SK-N-SH (cell line): ENCODE data around the gene RET. TPM values are rescaled to one million over a fixed set of nuclear protein-coding genes. Genes with fewer than 3 reads are reported as not detected.
A peak's percentile ranks its signal among the peaks of the same experiment; 100 is the strongest.

Experiments used
- CTCF ChIA-PET: fragments of 300-600, 350-600 bp; formaldehyde crosslinking; extraction: SDS; loops from one replicate; lab custom pipeline; 2021; lab: Yijun Ruan, JAX
- POLR2A ChIA-PET: fragments of 350-600 bp; sonication (Branson Sonifier 250); formaldehyde crosslinking; extraction: SDS; loops from one replicate; lab custom pipeline; 2020; ENCODE audit warnings: antibody characterized with exemption, inconsistent platforms; lab: Yijun Ruan, JAX
- DNase-seq: peaks from one replicate; pipeline ENCODE4 v3.0.0; 2012
- H2AFZ ChIP-seq: fragments of 200-600 bp; sonication (generic); 2 replicates; pipeline ENCODE4 v1.8.1; 2016; ENCODE audit warnings: antibody characterized with exemption, mild to moderate bottlenecking, low read depth
- H3F3A ChIP-seq: fragments of 200-600 bp; sonication (generic); replicated peaks from 2 replicates; pipeline ENCODE3; 2016; ENCODE audit warnings: antibody characterized with exemption, mild to moderate bottlenecking; ENCODE audit not compliant: insufficient read depth
- H3K27ac ChIP-seq, 2 experiments: fragments of 200-500 bp in 1 of 2; fragments of 200-600 bp in 1 of 2; sonication (Bioruptor generic) in 1 of 2; sonication (generic), shearing (Covaris generic) in 1 of 2; 2 replicates each; pipeline versions ENCODE4 v1.5.1 to v1.6.1; 2014 to 2016; ENCODE audit warnings: low read depth in 2 of 2, inconsistent platforms in 1 of 2, low read length in 1 of 2, mild to moderate bottlenecking in 1 of 2, mixed read lengths in 1 of 2
- H3K27me3 ChIP-seq: fragments of 200-600 bp; sonication (generic), shearing (Covaris generic); 2 replicates; pipeline ENCODE4 v1.6.1; 2016; ENCODE audit warnings: mixed run types; ENCODE audit not compliant: insufficient read depth
- H3K36me3 ChIP-seq, 2 experiments: fragments of 200-500 bp in 1 of 2; fragments of 200-600 bp in 1 of 2; sonication (Bioruptor generic) in 1 of 2; sonication (generic) in 1 of 2; replicated peaks in 1 of 2; 2 replicates each; pipeline versions ENCODE3 to v1.5.1; 2014 to 2016; ENCODE audit warnings: low read length in 1 of 2, mild to moderate bottlenecking in 1 of 2; ENCODE audit not compliant: insufficient read depth in 2 of 2, control insufficient read depth in 1 of 2
- H3K4me1 ChIP-seq, 2 experiments: fragments of 200-500 bp in 1 of 2; fragments of 200-600 bp in 1 of 2; sonication (Bioruptor generic) in 1 of 2; sonication (generic), shearing (Covaris generic) in 1 of 2; 2 replicates each; pipeline versions ENCODE4 v1.5.1 to v1.6.1; 2014 to 2016; ENCODE audit warnings: low read depth in 1 of 2, low read length in 1 of 2, mixed run types in 1 of 2; ENCODE audit not compliant: insufficient read depth in 2 of 2, control insufficient read depth in 1 of 2
- H3K4me2 ChIP-seq: fragments of 200-600 bp; sonication (generic), shearing (Covaris generic); 2 replicates; pipeline ENCODE4 v1.6.1; 2017; ENCODE audit warnings: mixed run types
- H3K4me3 ChIP-seq, 2 experiments: fragments of 200-500 bp in 1 of 2; fragments of 200-600 bp in 1 of 2; sonication (Bioruptor generic) in 1 of 2; sonication (generic), shearing (Covaris generic) in 1 of 2; 2 replicates each; pipeline versions ENCODE4 v1.5.1 to v1.8.1; 2014 to 2016; ENCODE audit warnings: low read depth in 2 of 2, inconsistent platforms in 1 of 2, low read length in 1 of 2, mild to moderate bottlenecking in 1 of 2, mixed read lengths in 1 of 2, moderate library complexity in 1 of 2
- H3K79me2 ChIP-seq: fragments of 200-600 bp; sonication (generic); 2 replicates; pipeline ENCODE4 v1.8.1; 2017; ENCODE audit warnings: mild to moderate bottlenecking; ENCODE audit not compliant: insufficient read depth
- H3K9ac ChIP-seq: fragments of 200-600 bp; sonication (generic); 2 replicates; pipeline ENCODE4 v1.6.1; 2017; ENCODE audit warnings: mixed run types
- H3K9me2 ChIP-seq: fragments of 200-600 bp; sonication (generic); 2 replicates; pipeline ENCODE4 v1.6.1; 2017; ENCODE audit warnings: mixed run types
- H3K9me3 ChIP-seq: fragments of 200-600 bp; sonication (generic); 2 replicates; pipeline ENCODE4 v1.6.1; 2017; ENCODE audit warnings: mixed run types, mild to moderate bottlenecking, moderate library complexity
- H4K20me1 ChIP-seq: fragments of 200-600 bp; sonication (generic); 2 replicates; pipeline ENCODE4 v1.6.1; 2017; ENCODE audit warnings: mild to moderate bottlenecking, mixed run types; ENCODE audit not compliant: insufficient read depth
- EP300 ChIP-seq, 2 experiments: IDR thresholded peaks; 2 replicates each; pipeline versions ENCODE4 v1.4.0 to v1.6.1; 2012; ENCODE audit warnings: borderline replicate concordance in 1 of 2, low read depth in 1 of 2, low read length in 1 of 2
- EZH2phosphoT487 ChIP-seq: fragments of 200-600 bp; sonication (generic); IDR thresholded peaks from 2 replicates; pipeline ENCODE4 v1.6.1; 2017; ENCODE audit warnings: low read depth, mixed run types, mild to moderate bottlenecking, antibody characterized with exemption, moderate library complexity, borderline replicate concordance
- FOSL2 ChIP-seq: IDR thresholded peaks from 2 replicates; pipeline ENCODE4 v1.4.0; 2012; ENCODE audit warnings: low read depth, mild to moderate bottlenecking, moderate library complexity, borderline replicate concordance
- FOXJ3 ChIP-seq: sonication (generic); formaldehyde crosslinking; IDR thresholded peaks from 2 replicates; pipeline ENCODE4 v1.5.1; 2020; ENCODE audit warnings: mild to moderate bottlenecking, missing genetic modification reagents
- GABPA ChIP-seq: IDR thresholded peaks from 2 replicates; pipeline ENCODE4 v1.4.0; 2012; ENCODE audit warnings: low read depth, mild to moderate bottlenecking
- GATA2 ChIP-seq: sonication (generic); formaldehyde crosslinking; IDR thresholded peaks from 2 replicates; pipeline ENCODE4 v1.5.0; 2020; ENCODE audit warnings: mild to moderate bottlenecking, missing genetic modification reagents
- MEF2A ChIP-seq: IDR thresholded peaks from 2 replicates; pipeline ENCODE4 v1.4.0; 2012; ENCODE audit warnings: low read depth, borderline replicate concordance
- NFIC ChIP-seq: IDR thresholded peaks from 2 replicates; pipeline ENCODE4 v1.4.0; 2012; ENCODE audit warnings: borderline replicate concordance
- NRF1 ChIP-seq: IDR thresholded peaks from 2 replicates; pipeline ENCODE4 v1.6.1; 2012; ENCODE audit warnings: low read depth, mild to moderate bottlenecking, low read length
- PBX3 ChIP-seq: IDR thresholded peaks from 2 replicates; pipeline ENCODE4; 2012
- POLR2AphosphoS5 ChIP-seq: IDR thresholded peaks from 2 replicates; pipeline ENCODE4 v1.6.1; 2012; ENCODE audit warnings: low read depth, low read length
- RCOR1 ChIP-seq: fragments of 150-350 bp; IDR thresholded peaks from 2 replicates; pipeline ENCODE4 v1.6.1; 2017; ENCODE audit warnings: antibody characterized with exemption, low read length
- RXRA ChIP-seq: IDR thresholded peaks from 2 replicates; pipeline ENCODE4 v1.4.0; 2012; ENCODE audit warnings: low read depth, mild to moderate bottlenecking, borderline replicate concordance
- TAF1 ChIP-seq: IDR thresholded peaks from 2 replicates; pipeline ENCODE4 v1.6.1; 2012; ENCODE audit warnings: low read depth, mild to moderate bottlenecking, low read length, moderate library complexity, borderline replicate concordance
- TCF12 ChIP-seq: IDR thresholded peaks from 2 replicates; pipeline ENCODE4 v1.4.0; 2012
- TEAD4 ChIP-seq: IDR thresholded peaks from 2 replicates; pipeline ENCODE4 v1.4.0; 2012; ENCODE audit warnings: mild to moderate bottlenecking, borderline replicate concordance; ENCODE audit not compliant: insufficient read depth
- USF2 ChIP-seq: fragments of 150-350 bp; IDR thresholded peaks from 2 replicates; pipeline ENCODE4 v1.6.1; 2017; ENCODE audit warnings: antibody characterized with exemption, low read length, low read depth, borderline replicate concordance
- WGBS: methylation state at CpG from one replicate; pipeline ENCODE4 v1.1.6; 2017; ENCODE audit warnings: low lambda C conversion rate; 5-methylcytosine and 5-hydroxymethylcytosine counted together
- polyA plus RNA-seq, 3 experiments: library from polyadenylated mRNA; depleted of rRNA; stranded (reverse); fragments of >200 nt; gene quantifications; 2 replicates each; pipeline ENCODE4 v1.2.3, GENCODE V29; 2012
- TF ChIP-seq, protein P1 (sequence below): IDR thresholded peaks from 2 replicates; pipeline ENCODE4 v1.4.0; 2012; ENCODE audit warnings: low read depth, borderline replicate concordance
- TF ChIP-seq, protein P2 (sequence below): IDR thresholded peaks from 2 replicates; pipeline ENCODE4 v1.4.0; 2012; ENCODE audit warnings: low read depth
- TF ChIP-seq, protein P3 (sequence below): fragments of 200-600 bp; sonication (generic); IDR thresholded peaks from 2 replicates; pipeline ENCODE4 v1.6.1; 2017; ENCODE audit warnings: antibody characterized with exemption, mild to moderate bottlenecking, moderate library complexity

The RET gene
- polyA plus RNA-seq, 1 of the 3 experiments (the other 2 are of a cell fraction), result 3.2 TPM

GRCh38 chr10:43126759-43127424, 50.0 kb downstream of the RET start:
- Histone ChIP-seq H3K9me2 (no peaks in the 10 kb centered on the region), H3K4me3 (no peak overlapping the region), H3K27me3 (no peaks in the 10 kb centered on the region), H2AFZ (no peak overlapping the region), H3K4me1 (peaks cover 4 to 29% of the 10 kb centered on the region in 2 experiments; a peak in 3 of 4 replicates), H3K36me3 (peaks cover 0 to 18% of the 10 kb centered on the region in 2 experiments), H3F3A (no peaks in the 10 kb centered on the region), H4K20me1 (no peaks in the 10 kb centered on the region), H3K4me2 (no peak overlapping the region), H3K79me2 (no peaks in the 10 kb centered on the region), H3K27ac (peak overlapping the region in 1 of 2 experiments; percentile 34; a peak in 2 of 4 replicates), H3K9ac (no peak overlapping the region), H3K9me3 (no peaks in the 10 kb centered on the region)
- 92% methylated on average over 4 of the region's 7 CpGs for WGBS
- CTCF ChIA-PET, result no interaction called here
- DNase-seq, result no peak
- POLR2A ChIA-PET, result no interaction called here
- no peak for TF ChIP-seq PBX3
- TF ChIP-seq FOXJ3 (CRISPR knock-in tag), result no peak
- TF ChIP-seq GABPA, result no peak
- TF ChIP-seq, protein P1, sequence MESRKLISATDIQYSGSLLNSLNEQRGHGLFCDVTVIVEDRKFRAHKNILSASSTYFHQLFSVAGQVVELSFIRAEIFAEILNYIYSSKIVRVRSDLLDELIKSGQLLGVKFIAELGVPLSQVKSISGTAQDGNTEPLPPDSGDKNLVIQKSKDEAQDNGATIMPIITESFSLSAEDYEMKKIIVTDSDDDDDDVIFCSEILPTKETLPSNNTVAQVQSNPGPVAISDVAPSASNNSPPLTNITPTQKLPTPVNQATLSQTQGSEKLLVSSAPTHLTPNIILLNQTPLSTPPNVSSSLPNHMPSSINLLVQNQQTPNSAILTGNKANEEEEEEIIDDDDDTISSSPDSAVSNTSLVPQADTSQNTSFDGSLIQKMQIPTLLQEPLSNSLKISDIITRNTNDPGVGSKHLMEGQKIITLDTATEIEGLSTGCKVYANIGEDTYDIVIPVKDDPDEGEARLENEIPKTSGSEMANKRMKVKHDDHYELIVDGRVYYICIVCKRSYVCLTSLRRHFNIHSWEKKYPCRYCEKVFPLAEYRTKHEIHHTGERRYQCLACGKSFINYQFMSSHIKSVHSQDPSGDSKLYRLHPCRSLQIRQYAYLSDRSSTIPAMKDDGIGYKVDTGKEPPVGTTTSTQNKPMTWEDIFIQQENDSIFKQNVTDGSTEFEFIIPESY, result no peak
- TF ChIP-seq, protein P2, sequence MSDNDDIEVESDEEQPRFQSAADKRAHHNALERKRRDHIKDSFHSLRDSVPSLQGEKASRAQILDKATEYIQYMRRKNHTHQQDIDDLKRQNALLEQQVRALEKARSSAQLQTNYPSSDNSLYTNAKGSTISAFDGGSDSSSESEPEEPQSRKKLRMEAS, result no peak
- TF ChIP-seq MEF2A, result no peak
- TF ChIP-seq TEAD4, result no peak
- no peak for TF ChIP-seq RCOR1
- no peak for TF ChIP-seq NFIC
- no peak for TF ChIP-seq TAF1
- TF ChIP-seq, protein P3, sequence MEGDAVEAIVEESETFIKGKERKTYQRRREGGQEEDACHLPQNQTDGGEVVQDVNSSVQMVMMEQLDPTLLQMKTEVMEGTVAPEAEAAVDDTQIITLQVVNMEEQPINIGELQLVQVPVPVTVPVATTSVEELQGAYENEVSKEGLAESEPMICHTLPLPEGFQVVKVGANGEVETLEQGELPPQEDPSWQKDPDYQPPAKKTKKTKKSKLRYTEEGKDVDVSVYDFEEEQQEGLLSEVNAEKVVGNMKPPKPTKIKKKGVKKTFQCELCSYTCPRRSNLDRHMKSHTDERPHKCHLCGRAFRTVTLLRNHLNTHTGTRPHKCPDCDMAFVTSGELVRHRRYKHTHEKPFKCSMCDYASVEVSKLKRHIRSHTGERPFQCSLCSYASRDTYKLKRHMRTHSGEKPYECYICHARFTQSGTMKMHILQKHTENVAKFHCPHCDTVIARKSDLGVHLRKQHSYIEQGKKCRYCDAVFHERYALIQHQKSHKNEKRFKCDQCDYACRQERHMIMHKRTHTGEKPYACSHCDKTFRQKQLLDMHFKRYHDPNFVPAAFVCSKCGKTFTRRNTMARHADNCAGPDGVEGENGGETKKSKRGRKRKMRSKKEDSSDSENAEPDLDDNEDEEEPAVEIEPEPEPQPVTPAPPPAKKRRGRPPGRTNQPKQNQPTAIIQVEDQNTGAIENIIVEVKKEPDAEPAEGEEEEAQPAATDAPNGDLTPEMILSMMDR, result no peak
- no peak for TF ChIP-seq GATA2 (CRISPR knock-in tag)
- TF ChIP-seq EP300 (IDR thresholded peaks at IDR 0.05; ENCODE audit: borderline replicate concordance in 1 of 2, low read depth in 1 of 2, low read length in 1 of 2), result no peak
- TF ChIP-seq USF2, result no peak
- no peak for TF ChIP-seq POLR2AphosphoS5
- no peak for TF ChIP-seq EZH2phosphoT487
- no peak for TF ChIP-seq FOSL2
- TF ChIP-seq NRF1, result no peak
- no peak for TF ChIP-seq TCF12
- no peak for TF ChIP-seq RXRA
